Cardiac muscle cell (in vitro differentiated cells and primary cell): ENCODE results near the gene PRKAG2. TPM values are rescaled to one million over a fixed set of nuclear protein-coding genes. Genes with fewer than 3 reads are reported as not detected.
A peak's percentile ranks its signal among the peaks of the same experiment; 100 is the strongest.

Experiments
- DNase-seq, 2 donors: peaks; one replicate each; pipeline versions ENCODE4 v3.0.0 to v3.0.0-alpha.2; 2010 to 2017; ENCODE audit warnings: low read depth in 1 of 2, low spot score in 1 of 2
- H3K27ac ChIP-seq: fragments of 200-600 bp; sonication (generic); 2 replicates; pipeline ENCODE4 v1.5.1; 2016
- H3K27me3 ChIP-seq: fragments of 200-600 bp; sonication (generic); 2 replicates; pipeline ENCODE4 v1.6.0; 2016; ENCODE audit warnings: control low read depth
- H3K36me3 ChIP-seq: fragments of 200-600 bp; sonication (generic); 2 replicates; pipeline ENCODE4 v1.5.1; 2016; ENCODE audit warnings: control low read depth
- H3K4me1 ChIP-seq: fragments of 200-600 bp; sonication (generic); 2 replicates; pipeline ENCODE4 v1.8.1; 2017; ENCODE audit warnings: low read depth, mild to moderate bottlenecking, mixed run types
- H3K4me3 ChIP-seq: fragments of 200-600 bp; sonication (generic); 2 replicates; pipeline ENCODE4 v1.5.1; 2016; ENCODE audit warnings: mild to moderate bottlenecking
- H3K9me3 ChIP-seq: fragments of 200-600 bp; sonication (generic); 2 replicates; pipeline ENCODE4 v1.5.1; 2017; ENCODE audit warnings: low read depth, mild to moderate bottlenecking, control low read depth
- polyA plus RNA-seq: library from polyadenylated mRNA; unstranded; fragments of >200 nt; fragmentation: Nextera tagmentation; extraction: Ambion mirVana; gene quantifications from 2 replicates; pipeline ENCODE4 v1.2.1, GENCODE V29; 2016
- total RNA-seq: library from RNA; depleted of rRNA; stranded (reverse); fragments of >200 nt; gene quantifications from 2 replicates; pipeline ENCODE4 v1.2.3, GENCODE V29; 2016
- TF ChIP-seq, protein P1 (sequence below): IDR thresholded peaks from 2 replicates; pipeline ENCODE4 v1.5.1; 2012; ENCODE audit warnings: low read depth, mild to moderate bottlenecking, low read length

PRKAG2 gene
- total and polyA plus RNA-seq, 2 experiments from 2014 or later, result 43.4 to 85.3 TPM

DNA sequence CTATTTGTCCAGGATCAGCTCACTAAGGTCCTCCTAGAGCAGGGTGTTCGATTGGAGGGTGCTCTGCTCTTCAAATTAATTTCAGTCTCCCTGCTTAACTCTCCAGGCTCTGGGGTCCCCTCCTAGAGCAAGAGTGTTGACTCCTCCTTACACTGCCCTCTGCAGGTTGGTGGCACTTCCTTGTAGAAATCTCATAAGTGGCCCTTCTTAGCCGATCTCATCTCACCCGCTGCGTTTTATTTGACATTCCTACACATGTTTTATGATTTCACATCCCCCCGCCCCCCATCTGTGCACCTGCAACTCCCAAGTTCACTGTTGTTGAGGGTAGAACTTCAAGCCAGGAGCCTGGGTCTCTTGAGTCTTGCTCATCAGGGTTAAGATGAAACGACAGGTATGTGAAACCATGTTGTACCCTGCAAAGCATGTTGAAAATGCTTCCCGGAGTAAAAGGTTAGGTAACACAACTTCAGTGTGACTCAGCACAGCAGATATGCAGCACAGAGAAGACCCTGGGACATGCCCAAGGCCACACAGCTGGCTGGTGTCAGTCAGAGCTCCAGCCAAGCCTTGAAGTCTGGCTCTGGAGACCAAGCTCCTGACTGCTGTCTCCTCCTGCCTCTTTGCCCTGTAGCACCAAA is 171.2 kb downstream of the PRKAG2 start:
- H3K4me3 ChIP-seq, result no peak overlapping the region
- TF ChIP-seq, protein P1, sequence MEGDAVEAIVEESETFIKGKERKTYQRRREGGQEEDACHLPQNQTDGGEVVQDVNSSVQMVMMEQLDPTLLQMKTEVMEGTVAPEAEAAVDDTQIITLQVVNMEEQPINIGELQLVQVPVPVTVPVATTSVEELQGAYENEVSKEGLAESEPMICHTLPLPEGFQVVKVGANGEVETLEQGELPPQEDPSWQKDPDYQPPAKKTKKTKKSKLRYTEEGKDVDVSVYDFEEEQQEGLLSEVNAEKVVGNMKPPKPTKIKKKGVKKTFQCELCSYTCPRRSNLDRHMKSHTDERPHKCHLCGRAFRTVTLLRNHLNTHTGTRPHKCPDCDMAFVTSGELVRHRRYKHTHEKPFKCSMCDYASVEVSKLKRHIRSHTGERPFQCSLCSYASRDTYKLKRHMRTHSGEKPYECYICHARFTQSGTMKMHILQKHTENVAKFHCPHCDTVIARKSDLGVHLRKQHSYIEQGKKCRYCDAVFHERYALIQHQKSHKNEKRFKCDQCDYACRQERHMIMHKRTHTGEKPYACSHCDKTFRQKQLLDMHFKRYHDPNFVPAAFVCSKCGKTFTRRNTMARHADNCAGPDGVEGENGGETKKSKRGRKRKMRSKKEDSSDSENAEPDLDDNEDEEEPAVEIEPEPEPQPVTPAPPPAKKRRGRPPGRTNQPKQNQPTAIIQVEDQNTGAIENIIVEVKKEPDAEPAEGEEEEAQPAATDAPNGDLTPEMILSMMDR, result peak; percentile 62
- DNase-seq, result peak; percentile 70 to 82

DNA sequence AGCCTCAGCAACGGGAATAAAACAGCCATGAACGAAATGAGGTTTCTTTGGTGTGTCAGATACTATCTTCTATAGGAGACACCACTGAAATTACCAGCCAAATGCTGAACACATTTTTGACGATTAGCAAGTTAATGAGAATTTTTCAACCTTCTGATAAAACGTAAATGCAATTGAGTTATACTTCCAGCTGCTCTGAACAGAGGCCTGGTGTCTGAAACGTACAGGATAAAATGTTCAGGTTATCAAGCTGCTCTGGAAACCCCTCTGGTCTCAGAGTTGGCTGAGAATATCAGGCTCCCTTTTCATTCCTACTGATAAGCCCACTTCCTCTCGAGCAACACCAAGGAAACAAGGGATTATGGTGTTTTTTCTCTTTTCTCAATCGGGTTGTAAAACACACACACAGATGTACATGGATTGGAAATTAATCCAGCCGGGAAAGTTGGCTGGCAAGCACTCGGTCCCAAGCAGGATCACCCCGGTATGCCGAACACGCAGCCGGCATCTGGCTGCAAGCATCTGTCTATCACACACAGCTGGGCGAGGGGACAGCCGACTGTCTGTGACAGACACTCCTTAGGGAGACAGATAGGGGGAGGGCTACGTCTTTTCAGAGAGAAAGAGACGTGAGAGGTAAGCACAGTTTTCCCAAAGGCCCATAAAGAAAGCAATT is 171.8 kb downstream of the PRKAG2 start:
- no peaks in the 10 kb centered on the region for H3K36me3 ChIP-seq
- H3K4me1 ChIP-seq, result peaks cover 25% of the 10 kb centered on the region
- no peak for DNase-seq
- TF ChIP-seq, protein P1, result no peak
- no peaks in the 10 kb centered on the region for H3K27me3 ChIP-seq
- peak overlapping the region; percentile 67 for H3K27ac ChIP-seq
- no peaks in the 10 kb centered on the region for H3K9me3 ChIP-seq
- no peak overlapping the region for H3K4me3 ChIP-seq

More for the DNA sequence above, 171.2 kb downstream of the PRKAG2 start:
- Histone ChIP-seq H3K4me1 (peaks cover 22% of the 10 kb centered on the region), H3K27ac (peak overlapping the region; percentile 67), H3K9me3 (no peaks in the 10 kb centered on the region), H3K27me3 (no peaks in the 10 kb centered on the region), H3K36me3 (no peaks in the 10 kb centered on the region)

DNA sequence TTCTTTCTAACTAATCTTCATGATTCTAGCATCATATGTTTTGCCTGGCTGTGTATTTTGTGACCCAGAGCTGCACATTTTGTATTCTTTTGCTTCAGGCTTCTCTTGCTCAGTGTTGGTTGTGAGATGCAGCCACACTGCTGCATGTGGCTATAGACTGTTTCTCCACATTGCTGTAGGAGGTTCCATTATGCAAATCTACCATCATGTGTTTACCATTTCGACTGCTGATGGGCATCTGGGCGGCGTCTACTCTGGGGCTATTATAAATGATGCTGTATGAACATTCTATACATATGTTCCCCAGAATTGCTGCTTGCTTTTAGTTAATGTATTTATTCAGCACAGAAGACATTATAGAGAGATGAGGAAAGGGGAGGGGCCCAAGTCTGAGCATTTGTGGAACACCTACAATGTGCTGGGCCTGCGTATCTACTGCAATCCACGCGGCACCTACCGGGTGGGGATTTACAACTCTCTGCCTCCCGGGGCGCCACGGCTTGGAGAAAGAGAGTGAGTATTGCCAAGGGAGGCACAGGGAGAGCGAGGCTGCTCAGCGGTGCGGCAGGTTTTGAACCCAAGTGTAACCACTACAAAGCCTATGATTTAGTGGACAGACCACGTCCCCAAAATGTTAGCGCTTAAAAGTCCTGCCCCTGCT is 172.5 kb downstream of the PRKAG2 start:
- TF ChIP-seq, protein P1, result no peak

DNA sequence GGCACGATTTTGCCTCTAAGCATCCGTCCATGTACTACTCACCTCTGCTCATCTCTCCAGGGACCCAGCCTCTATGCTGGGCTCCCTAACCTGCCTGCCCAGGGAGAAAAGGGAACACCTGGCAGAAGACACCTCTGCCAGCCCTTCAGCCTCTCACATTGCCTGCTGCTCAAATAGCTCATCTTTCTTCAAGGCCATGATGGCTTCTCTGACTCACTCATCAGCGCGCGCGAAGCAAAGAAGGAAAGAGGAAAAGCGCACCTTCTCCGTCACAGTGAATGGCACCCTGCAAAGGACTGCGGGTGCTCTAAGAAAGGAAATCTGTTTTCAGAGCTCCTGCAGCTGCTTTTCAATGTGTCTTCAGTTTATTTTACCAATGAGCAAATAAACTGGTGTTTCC is 174.0 kb downstream of the PRKAG2 start:
- H3K9me3 ChIP-seq, result no peaks in the 10 kb centered on the region
- no peaks in the 10 kb centered on the region for H3K36me3 ChIP-seq
- peaks cover 31% of the 10 kb centered on the region for H3K4me1 ChIP-seq
- no peak for DNase-seq
- H3K4me3 ChIP-seq, result no peak overlapping the region
- H3K27ac ChIP-seq, result no peak overlapping the region
- TF ChIP-seq, protein P1, result no peak
- H3K27me3 ChIP-seq, result no peaks in the 10 kb centered on the region

More for the DNA sequence above, 172.5 kb downstream of the PRKAG2 start:
- Histone ChIP-seq H3K4me3 (no peak overlapping the region), H3K27me3 (no peaks in the 10 kb centered on the region), H3K4me1 (peaks cover 29% of the 10 kb centered on the region), H3K9me3 (no peaks in the 10 kb centered on the region), H3K27ac (peak overlapping the region; percentile 67), H3K36me3 (no peaks in the 10 kb centered on the region)
- DNase-seq, result no peak

DNA sequence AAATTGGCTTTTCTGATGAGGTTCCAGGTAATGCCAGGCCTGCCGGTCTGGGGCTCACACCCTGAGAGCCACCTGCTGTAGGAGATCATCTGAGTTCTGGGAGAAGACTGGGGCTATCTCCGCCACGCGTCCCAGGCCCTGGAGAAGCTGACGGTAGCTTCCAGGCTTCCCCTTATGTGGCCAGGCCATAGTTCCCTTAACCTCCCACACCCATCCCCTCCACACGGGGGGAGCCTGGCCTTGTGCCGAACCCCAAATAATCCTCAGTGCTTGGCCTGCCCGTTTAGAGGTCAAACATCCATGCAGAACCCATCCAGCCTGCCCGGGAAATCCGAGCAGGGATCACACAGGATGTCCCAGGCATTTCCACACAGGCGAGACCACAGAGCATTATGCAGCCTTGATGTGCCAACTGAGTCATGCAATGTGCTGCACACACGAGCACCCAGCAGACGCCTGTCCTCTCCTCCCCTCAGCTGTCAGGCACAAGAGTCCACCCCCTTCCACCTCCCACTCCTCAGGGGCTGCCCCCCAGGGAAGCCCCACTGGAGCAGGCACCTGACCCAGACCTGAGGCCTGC is 176.2 kb downstream of the PRKAG2 start:
- Histone ChIP-seq H3K36me3 (no peaks in the 10 kb centered on the region), H3K4me1 (peaks cover 41% of the 10 kb centered on the region), H3K9me3 (no peaks in the 10 kb centered on the region), H3K27me3 (no peaks in the 10 kb centered on the region), H3K27ac (no peak overlapping the region), H3K4me3 (no peak overlapping the region)
- DNase-seq, result peak in 1 of 2 donors; percentile 75
- TF ChIP-seq, protein P1, result no peak
